Fibroblast of pulmonary artery (primary cell): Measurements from ENCODE around the gene PIK3R2.
"Not testable (repeated sequence)": the region's sequence is repeated elsewhere in the genome, so short reads cannot be mapped to it uniquely, and the experiment has no call there.

ENCODE experiments used
- DNase-seq: peaks from one replicate; pipeline ENCODE4 v3.0.0-alpha.2; 2010; ENCODE audit warnings: low read depth
- H3K4me3 ChIP-seq: replicated peaks from 2 replicates; pipeline ENCODE4 v1.5.1; 2011; ENCODE audit warnings: low read depth, mild to moderate bottlenecking, control low read depth, low read length, moderate library complexity
- TF ChIP-seq, protein P1 (sequence below): IDR thresholded peaks from 2 replicates; pipeline ENCODE4 v1.5.1; 2011; ENCODE audit warnings: mild to moderate bottlenecking, control low read depth, low read length, inconsistent platforms; ENCODE audit errors: missing control alignments

PIK3R2 gene

DNA sequence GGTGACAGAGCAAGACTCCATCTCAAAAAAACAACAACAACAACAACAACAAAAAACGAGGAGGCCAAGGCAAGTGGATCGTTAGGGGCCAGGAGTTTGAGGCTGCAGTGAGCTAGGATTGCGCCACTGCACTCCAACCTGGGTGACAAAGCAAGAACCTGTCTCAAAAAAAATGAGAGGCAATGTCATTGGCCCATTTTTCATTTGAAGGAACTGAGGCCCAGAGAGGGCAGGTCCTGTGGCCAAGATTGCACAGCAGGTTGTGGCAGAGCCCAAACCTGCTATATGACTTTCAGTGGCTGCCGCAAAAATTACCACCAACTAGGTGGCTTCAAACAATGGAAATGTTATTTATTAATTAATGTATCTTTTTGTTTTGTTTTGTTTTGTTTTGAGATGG is 5.5 kb downstream of the PIK3R2 start:
- no peak overlapping the region for H3K4me3 ChIP-seq
- no peak for DNase-seq

GRCh38 chr19:18159059-18159616 is 6.2 kb downstream of the PIK3R2 start:
- not testable (repeated sequence) for H3K4me3 ChIP-seq, DNase-seq

More for the DNA sequence above, 5.5 kb downstream of the PIK3R2 start:
- TF ChIP-seq, protein P1, sequence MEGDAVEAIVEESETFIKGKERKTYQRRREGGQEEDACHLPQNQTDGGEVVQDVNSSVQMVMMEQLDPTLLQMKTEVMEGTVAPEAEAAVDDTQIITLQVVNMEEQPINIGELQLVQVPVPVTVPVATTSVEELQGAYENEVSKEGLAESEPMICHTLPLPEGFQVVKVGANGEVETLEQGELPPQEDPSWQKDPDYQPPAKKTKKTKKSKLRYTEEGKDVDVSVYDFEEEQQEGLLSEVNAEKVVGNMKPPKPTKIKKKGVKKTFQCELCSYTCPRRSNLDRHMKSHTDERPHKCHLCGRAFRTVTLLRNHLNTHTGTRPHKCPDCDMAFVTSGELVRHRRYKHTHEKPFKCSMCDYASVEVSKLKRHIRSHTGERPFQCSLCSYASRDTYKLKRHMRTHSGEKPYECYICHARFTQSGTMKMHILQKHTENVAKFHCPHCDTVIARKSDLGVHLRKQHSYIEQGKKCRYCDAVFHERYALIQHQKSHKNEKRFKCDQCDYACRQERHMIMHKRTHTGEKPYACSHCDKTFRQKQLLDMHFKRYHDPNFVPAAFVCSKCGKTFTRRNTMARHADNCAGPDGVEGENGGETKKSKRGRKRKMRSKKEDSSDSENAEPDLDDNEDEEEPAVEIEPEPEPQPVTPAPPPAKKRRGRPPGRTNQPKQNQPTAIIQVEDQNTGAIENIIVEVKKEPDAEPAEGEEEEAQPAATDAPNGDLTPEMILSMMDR, result no peak

- TF ChIP-seq, protein P1, result no peak
- no peak for DNase-seq
Measured at GRCh38 chr19:18159810-18160209, 6.8 kb downstream of the PIK3R2 start.

DNA sequence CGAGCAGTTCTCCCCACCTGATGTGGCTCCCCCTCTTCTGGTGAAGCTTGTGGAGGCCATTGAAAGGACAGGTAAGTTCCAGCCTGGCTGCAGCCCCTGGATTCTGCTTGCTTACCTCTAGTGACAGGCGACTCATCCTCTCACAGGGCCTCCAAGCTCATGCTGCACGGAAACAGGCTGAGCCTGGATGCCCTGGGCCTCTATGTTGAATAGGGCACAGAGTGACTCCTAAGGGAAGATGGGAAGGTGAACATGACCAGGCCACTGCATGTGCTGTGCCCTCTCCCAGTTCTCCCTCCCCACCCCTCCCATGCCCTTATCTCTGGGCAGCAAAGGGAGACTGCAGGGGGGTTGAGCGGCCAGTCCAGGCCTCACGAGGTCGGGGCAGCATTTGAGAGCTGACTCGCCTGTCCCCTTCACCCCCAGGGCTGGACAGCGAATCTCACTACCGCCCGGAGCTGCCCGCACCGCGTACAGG is 7.6 kb downstream of the PIK3R2 start:
- DNase-seq, result no peak
- TF ChIP-seq, protein P1, result no peak
- H3K4me3 ChIP-seq, result peak overlapping the region; percentile 10

More at GRCh38 chr19:18159810-18160209, 6.8 kb downstream of the PIK3R2 start:
- H3K4me3 ChIP-seq, result no peak overlapping the region

- peak overlapping the region; percentile 10 for H3K4me3 ChIP-seq
- DNase-seq, result peak; percentile 57
- TF ChIP-seq, protein P1, result no peak
Measured at GRCh38 chr19:18160971-18161635, 8.1 kb downstream of the PIK3R2 start.

DNA sequence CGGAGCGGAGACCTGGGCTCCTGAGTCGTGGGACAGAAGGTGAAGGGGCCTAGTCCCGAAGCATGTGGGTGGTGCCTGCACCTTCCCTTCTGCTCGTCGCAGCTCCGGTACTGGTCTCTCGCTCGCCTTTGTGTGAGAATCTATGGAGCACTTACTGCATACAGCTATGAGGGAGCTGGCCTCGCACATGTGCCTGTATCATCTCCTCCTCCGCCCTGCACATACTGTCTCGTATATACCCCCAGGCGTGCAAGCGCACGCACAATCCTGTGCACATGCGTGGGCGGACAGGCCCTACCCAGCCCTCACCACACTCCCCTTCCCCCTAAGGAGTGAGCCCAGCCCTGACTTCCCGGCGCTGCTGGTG is 8.7 kb downstream of the PIK3R2 start:
- DNase-seq, result no peak
- peak overlapping the region; percentile 3 for H3K4me3 ChIP-seq
- TF ChIP-seq, protein P1, result no peak

- H3K4me3 ChIP-seq, result no peak overlapping the region
- DNase-seq, result no peak
- TF ChIP-seq, protein P1, result no peak
Measured at GRCh38 chr19:18164072-18164471, 11.1 kb downstream of the PIK3R2 start.
